Left lung (tissue), 10 donors: ENCODE measurements around the gene CTSC. TPM values are rescaled to one million over a fixed set of nuclear protein-coding genes. Genes with fewer than 3 reads are reported as not detected.

Experiments
- ATAC-seq: fragments of 200-7000 bp; cut with Tn5 transposase; one replicate; pipeline ENCODE4 v1.9.1; 2020; ENCODE audit warnings: moderate library complexity
- DNase-seq, 4 donors: peaks; one replicate each; pipeline ENCODE4 v3.0.0-alpha.2; 2013 to 2020
- H3K27ac ChIP-seq, 2 donors: fragments of 200-600 bp; sonication (generic) in 1 of 2; one replicate each; pipeline versions ENCODE4 v1.5.0 to v1.8.0; 2020 to 2021
- H3K27me3 ChIP-seq, 2 donors: fragments of 200-600 bp; sonication (generic) in 1 of 2; one replicate each; pipeline versions ENCODE4 v1.5.0 to v1.8.0; 2020 to 2021
- H3K36me3 ChIP-seq, 2 donors: fragments of 200-600 bp; sonication (generic) in 1 of 2; one replicate each; pipeline versions ENCODE4 v1.5.0 to v1.8.0; 2020 to 2021
- H3K4me1 ChIP-seq, 2 donors: fragments of 200-600 bp; one replicate each; pipeline ENCODE4 v1.8.0; 2021
- H3K4me3 ChIP-seq, 2 donors: fragments of 200-600 bp; sonication (generic) in 1 of 2; one replicate each; pipeline versions ENCODE4 v1.5.0 to v1.8.0; 2020 to 2021; ENCODE audit warnings: mild to moderate bottlenecking in 1 of 2
- H3K9me3 ChIP-seq, 2 donors: fragments of 200-600 bp; sonication (generic) in 1 of 2; one replicate each; pipeline versions ENCODE4 v1.5.0 to v1.8.0; 2020 to 2021
- CTCF ChIP-seq, 2 donors: fragments of 200-600 bp; sonication (generic) in 1 of 2; IDR thresholded peaks; one replicate each; pipeline versions ENCODE4 v1.5.0 to v1.8.0; 2021; ENCODE audit warnings: antibody characterized with exemption in 2 of 2
- intact Hi-C, 2 donors: fragments of 100-400 bp; cut with DNase I; formaldehyde crosslinking; loops; one replicate each; pipeline versions ENCODE4 v1.11.2 to v1.14.2; 2022
- polyA plus RNA-seq, 6 donors: library from polyadenylated mRNA; unstranded; fragments of 120-200 nt; gene quantifications; one replicate each; pipeline ENCODE4 v1.2.1, GENCODE V29; 2013; ENCODE audit not compliant: insufficient read length in 6 of 6
- total RNA-seq, 2 donors: library from RNA; stranded (reverse); fragmentation: NEBNext Ultra II Directional; extraction: Animal tissue kit (Norgen Biotek cat#: 25700); gene quantifications; one replicate each; pipeline ENCODE4 v1.2.1, GENCODE V29; 2021
- donor health status: DM: no; HTN: yes; CAD: no.
- donor health status: DM: no; HTN: no; CAD: no.

Gene CTSC
- total and polyA plus RNA-seq, 8 donors: 162 to 422 (median 190) TPM

DNA sequence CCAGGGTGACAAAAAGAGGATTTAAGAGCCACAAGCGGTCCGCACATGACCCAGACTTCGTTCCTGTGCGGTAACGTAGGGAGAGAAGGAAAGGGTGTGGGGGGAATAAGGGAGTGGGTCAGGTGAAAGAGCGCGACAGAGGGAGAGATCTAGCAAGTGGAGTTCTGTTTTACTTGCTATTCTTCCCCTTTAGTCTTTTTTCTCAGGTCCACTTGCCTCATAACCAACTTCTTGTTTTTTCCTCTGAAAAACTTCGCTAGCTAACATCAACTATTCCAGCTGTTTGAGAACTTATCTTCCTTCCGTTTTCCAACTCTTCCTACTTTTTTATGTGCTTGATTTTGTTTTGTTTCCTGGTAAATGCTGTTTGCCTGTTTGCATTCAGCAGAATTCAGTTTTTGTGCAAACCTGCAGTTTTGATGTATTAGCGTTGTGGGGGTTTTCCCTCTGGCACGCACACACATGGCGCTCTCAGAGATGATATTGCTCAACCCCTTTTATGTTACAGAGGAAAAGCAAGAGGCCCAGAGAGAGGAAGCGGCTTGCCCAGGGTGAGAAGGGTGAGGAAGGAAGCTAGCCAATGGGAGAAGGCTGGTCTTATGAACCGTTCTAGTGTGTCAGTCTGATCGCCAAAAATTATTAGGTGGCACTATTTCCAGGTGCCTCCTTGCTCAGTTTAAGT lies 592 bp upstream of the CTSC start:
- Histone ChIP-seq H3K27ac (peak overlapping the region; percentile 91), H3K36me3 (peaks cover 0 to 16% of the 10 kb centered on the region in 2 donors), H3K4me1 (peaks cover 0 to 40% of the 10 kb centered on the region in 2 donors), H3K9me3 (no peaks in the 10 kb centered on the region), H3K4me3 (peak overlapping the region; percentile 77 to 92), H3K27me3 (no peaks in the 10 kb centered on the region)
- DNase-seq (peak; percentile 74 to 84 (median 80)), ATAC-seq (peak; percentile 85)
- peak in 1 of 2 donors; percentile 4 for TF ChIP-seq CTCF (IDR thresholded peaks at IDR 0.05)
- intact Hi-C loops: no loop called here

GRCh38 chr11:88335284-88335683 lies 2.3 kb downstream of the CTSC start:
- intact Hi-C loops: no loop called here
- Histone ChIP-seq H3K36me3 (peaks cover 0 to 42% of the 10 kb centered on the region in 2 donors), H3K4me1 (peaks cover 0 to 60% of the 10 kb centered on the region in 2 donors), H3K27ac (peak overlapping the region; percentile 15 to 91), H3K27me3 (no peaks in the 10 kb centered on the region), H3K9me3 (no peaks in the 10 kb centered on the region), H3K4me3 (peak overlapping the region; percentile 77 to 92)
- no peak for ATAC-seq
- DNase-seq: no peak
- no peak for TF ChIP-seq CTCF (IDR thresholded peaks at IDR 0.05)

- intact Hi-C loops: no loop called here
- H3K27ac ChIP-seq: peak overlapping the region in 1 of 2 donors; percentile 91
- H3K4me1 ChIP-seq: peaks cover 0 to 66% of the 10 kb centered on the region in 2 donors
- ATAC-seq: no peak
- TF ChIP-seq CTCF (IDR thresholded peaks at IDR 0.05): no peak
- H3K27me3 ChIP-seq: no peaks in the 10 kb centered on the region
- peak overlapping the region in 1 of 2 donors; percentile 77 for H3K4me3 ChIP-seq
- peaks cover 0 to 55% of the 10 kb centered on the region in 2 donors for H3K36me3 ChIP-seq
- no peaks in the 10 kb centered on the region for H3K9me3 ChIP-seq
- DNase-seq: no peak
These were observed 3.7 kb downstream of the CTSC start for GRCh38 chr11:88333862-88334261.

GRCh38 chr11:88332851-88333250 lies 4.7 kb downstream of the CTSC start:
- Histone ChIP-seq H3K4me1 (peaks cover 0 to 70% of the 10 kb centered on the region in 2 donors), H3K27ac (no peak overlapping the region), H3K9me3 (no peaks in the 10 kb centered on the region), H3K4me3 (peak overlapping the region in 1 of 2 donors; percentile 77), H3K36me3 (peaks cover 0 to 63% of the 10 kb centered on the region in 2 donors), H3K27me3 (no peaks in the 10 kb centered on the region)
- DNase-seq: no peak
- no peak for TF ChIP-seq CTCF (IDR thresholded peaks at IDR 0.05)
- ATAC-seq: no peak
- intact Hi-C loops: no loop called here

GRCh38 chr11:88330826-88331428 lies 6.6 kb downstream of the CTSC start:
- Histone ChIP-seq H3K4me1 (peaks cover 0 to 87% of the 10 kb centered on the region in 2 donors), H3K36me3 (peaks cover 0 to 82% of the 10 kb centered on the region in 2 donors), H3K4me3 (no peak overlapping the region), H3K27me3 (no peaks in the 10 kb centered on the region), H3K27ac (no peak overlapping the region), H3K9me3 (no peaks in the 10 kb centered on the region)
- DNase-seq (no peak), ATAC-seq (no peak)
- TF ChIP-seq CTCF (IDR thresholded peaks at IDR 0.05): no peak
- intact Hi-C loops: no loop called here
